ENCODE data around the gene SMCP. TPM values are rescaled to one million over a fixed set of nuclear protein-coding genes. Genes with fewer than 3 reads are reported as not detected.

SMCP gene
- total and polyA plus RNA-seq, 2 experiments from 2014 or later: not detected

DNA sequence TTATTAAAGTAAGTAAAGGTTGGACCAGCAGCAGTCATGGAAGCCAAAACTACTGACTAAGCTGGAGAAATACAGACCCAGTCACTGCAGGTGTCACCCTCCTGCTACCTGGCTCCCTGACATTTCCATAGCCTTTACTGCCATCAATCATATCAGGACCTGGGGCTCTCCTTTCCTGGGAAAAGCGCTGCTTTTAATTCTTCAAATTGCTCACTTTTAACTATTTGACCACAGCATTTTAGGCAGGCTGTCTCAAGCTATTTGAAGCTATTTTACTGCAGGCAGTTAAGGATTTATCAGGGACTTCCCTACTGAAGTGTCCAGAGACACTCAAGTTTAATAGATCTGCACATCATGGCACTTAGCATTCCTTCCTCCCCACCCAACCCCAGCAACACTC, 34.3 kb downstream of the SMCP start:
- H4K20me1 ChIP-seq (replicated peaks; ENCODE audit: insufficient read depth): no peaks in the 10 kb centered on the region
- Mint-ChIP-seq H3K4me3 (no peak overlapping the region), H3K4me1 (no peaks in the 10 kb centered on the region; the same call in 2 of the 3 replicates), H3K27ac (no peak overlapping the region), H3K36me3 (ENCODE audit: low read depth) (peaks cover 5% of the 10 kb centered on the region; the same call in 2 of the 3 replicates), H3K9me3 (peaks cover 8% of the 10 kb centered on the region; the same call in 2 of the 3 replicates), H3K27me3 (ENCODE audit: insufficient read depth, low read depth, poor library complexity) (peaks cover 6% of the 10 kb centered on the region)
- no peaks in the 10 kb centered on the region for H3K36me3 ChIP-seq (ENCODE audit: insufficient read depth)
- H3K4me3 ChIP-seq: no peak overlapping the region
- no peak overlapping the region for H3K4me2 ChIP-seq
- H3K27ac ChIP-seq (ENCODE audit: low read depth): no peak overlapping the region
- H3F3A ChIP-seq (replicated peaks; ENCODE audit: low read depth): no peaks in the 10 kb centered on the region
- no peaks in the 10 kb centered on the region for H3K9me2 ChIP-seq (ENCODE audit: insufficient read depth)
- H3K79me2 ChIP-seq (replicated peaks; ENCODE audit: insufficient read depth): no peaks in the 10 kb centered on the region
- H2AFZ ChIP-seq: no peak overlapping the region
- no peaks in the 10 kb centered on the region for H3K4me1 ChIP-seq (ENCODE audit: insufficient read depth)
- DNase-seq (ENCODE audit: low spot score) (no peak), ATAC-seq (no peak)
- TF ChIP-seq, protein P1, sequence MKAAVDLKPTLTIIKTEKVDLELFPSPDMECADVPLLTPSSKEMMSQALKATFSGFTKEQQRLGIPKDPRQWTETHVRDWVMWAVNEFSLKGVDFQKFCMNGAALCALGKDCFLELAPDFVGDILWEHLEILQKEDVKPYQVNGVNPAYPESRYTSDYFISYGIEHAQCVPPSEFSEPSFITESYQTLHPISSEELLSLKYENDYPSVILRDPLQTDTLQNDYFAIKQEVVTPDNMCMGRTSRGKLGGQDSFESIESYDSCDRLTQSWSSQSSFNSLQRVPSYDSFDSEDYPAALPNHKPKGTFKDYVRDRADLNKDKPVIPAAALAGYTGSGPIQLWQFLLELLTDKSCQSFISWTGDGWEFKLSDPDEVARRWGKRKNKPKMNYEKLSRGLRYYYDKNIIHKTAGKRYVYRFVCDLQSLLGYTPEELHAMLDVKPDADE (IDR thresholded peaks at IDR 0.05): no peak
- TF ChIP-seq EZH2phosphoT487 (IDR thresholded peaks at IDR 0.05; ENCODE audit: unreplicated experiment): no peak
- no peak for TF ChIP-seq EZH2 (IDR thresholded peaks at IDR 0.05; ENCODE audit: low read depth, unreplicated experiment)
- no peak for TF ChIP-seq ZNF114 (CRISPR knock-in tag; IDR thresholded peaks at IDR 0.05)
- TF ChIP-seq, protein P2, sequence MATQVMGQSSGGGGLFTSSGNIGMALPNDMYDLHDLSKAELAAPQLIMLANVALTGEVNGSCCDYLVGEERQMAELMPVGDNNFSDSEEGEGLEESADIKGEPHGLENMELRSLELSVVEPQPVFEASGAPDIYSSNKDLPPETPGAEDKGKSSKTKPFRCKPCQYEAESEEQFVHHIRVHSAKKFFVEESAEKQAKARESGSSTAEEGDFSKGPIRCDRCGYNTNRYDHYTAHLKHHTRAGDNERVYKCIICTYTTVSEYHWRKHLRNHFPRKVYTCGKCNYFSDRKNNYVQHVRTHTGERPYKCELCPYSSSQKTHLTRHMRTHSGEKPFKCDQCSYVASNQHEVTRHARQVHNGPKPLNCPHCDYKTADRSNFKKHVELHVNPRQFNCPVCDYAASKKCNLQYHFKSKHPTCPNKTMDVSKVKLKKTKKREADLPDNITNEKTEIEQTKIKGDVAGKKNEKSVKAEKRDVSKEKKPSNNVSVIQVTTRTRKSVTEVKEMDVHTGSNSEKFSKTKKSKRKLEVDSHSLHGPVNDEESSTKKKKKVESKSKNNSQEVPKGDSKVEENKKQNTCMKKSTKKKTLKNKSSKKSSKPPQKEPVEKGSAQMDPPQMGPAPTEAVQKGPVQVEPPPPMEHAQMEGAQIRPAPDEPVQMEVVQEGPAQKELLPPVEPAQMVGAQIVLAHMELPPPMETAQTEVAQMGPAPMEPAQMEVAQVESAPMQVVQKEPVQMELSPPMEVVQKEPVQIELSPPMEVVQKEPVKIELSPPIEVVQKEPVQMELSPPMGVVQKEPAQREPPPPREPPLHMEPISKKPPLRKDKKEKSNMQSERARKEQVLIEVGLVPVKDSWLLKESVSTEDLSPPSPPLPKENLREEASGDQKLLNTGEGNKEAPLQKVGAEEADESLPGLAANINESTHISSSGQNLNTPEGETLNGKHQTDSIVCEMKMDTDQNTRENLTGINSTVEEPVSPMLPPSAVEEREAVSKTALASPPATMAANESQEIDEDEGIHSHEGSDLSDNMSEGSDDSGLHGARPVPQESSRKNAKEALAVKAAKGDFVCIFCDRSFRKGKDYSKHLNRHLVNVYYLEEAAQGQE (IDR thresholded peaks at IDR 0.05; ENCODE audit: unreplicated experiment): no peak
- TF ChIP-seq, protein P3, sequence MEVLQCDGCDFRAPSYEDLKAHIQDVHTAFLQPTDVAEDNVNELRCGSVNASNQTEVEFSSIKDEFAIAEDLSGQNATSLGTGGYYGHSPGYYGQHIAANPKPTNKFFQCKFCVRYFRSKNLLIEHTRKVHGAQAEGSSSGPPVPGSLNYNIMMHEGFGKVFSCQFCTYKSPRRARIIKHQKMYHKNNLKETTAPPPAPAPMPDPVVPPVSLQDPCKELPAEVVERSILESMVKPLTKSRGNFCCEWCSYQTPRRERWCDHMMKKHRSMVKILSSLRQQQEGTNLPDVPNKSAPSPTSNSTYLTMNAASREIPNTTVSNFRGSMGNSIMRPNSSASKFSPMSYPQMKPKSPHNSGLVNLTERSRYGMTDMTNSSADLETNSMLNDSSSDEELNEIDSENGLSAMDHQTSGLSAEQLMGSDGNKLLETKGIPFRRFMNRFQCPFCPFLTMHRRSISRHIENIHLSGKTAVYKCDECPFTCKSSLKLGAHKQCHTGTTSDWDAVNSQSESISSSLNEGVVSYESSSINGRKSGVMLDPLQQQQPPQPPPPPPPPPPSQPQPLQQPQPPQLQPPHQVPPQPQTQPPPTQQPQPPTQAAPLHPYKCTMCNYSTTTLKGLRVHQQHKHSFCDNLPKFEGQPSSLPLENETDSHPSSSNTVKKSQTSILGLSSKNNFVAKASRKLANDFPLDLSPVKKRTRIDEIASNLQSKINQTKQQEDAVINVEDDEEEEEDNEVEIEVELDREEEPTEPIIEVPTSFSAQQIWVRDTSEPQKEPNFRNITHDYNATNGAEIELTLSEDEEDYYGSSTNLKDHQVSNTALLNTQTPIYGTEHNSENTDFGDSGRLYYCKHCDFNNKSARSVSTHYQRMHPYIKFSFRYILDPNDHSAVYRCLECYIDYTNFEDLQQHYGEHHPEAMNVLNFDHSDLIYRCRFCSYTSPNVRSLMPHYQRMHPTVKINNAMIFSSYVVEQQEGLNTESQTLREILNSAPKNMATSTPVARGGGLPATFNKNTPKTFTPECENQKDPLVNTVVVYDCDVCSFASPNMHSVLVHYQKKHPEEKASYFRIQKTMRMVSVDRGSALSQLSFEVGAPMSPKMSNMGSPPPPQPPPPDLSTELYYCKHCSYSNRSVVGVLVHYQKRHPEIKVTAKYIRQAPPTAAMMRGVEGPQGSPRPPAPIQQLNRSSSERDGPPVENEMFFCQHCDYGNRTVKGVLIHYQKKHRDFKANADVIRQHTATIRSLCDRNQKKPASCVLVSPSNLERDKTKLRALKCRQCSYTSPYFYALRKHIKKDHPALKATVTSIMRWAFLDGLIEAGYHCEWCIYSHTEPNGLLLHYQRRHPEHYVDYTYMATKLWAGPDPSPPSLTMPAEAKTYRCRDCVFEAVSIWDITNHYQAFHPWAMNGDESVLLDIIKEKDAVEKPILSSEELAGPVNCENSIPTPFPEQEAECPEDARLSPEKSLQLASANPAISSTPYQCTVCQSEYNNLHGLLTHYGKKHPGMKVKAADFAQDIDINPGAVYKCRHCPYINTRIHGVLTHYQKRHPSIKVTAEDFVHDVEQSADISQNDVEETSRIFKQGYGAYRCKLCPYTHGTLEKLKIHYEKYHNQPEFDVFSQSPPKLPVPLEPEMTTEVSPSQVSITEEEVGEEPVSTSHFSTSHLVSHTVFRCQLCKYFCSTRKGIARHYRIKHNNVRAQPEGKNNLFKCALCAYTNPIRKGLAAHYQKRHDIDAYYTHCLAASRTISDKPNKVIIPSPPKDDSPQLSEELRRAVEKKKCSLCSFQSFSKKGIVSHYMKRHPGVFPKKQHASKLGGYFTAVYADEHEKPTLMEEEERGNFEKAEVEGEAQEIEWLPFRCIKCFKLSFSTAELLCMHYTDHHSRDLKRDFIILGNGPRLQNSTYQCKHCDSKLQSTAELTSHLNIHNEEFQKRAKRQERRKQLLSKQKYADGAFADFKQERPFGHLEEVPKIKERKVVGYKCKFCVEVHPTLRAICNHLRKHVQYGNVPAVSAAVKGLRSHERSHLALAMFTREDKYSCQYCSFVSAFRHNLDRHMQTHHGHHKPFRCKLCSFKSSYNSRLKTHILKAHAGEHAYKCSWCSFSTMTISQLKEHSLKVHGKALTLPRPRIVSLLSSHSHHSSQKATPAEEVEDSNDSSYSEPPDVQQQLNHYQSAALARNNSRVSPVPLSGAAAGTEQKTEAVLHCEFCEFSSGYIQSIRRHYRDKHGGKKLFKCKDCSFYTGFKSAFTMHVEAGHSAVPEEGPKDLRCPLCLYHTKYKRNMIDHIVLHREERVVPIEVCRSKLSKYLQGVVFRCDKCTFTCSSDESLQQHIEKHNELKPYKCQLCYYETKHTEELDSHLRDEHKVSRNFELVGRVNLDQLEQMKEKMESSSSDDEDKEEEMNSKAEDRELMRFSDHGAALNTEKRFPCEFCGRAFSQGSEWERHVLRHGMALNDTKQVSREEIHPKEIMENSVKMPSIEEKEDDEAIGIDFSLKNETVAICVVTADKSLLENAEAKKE (CRISPR knock-in tag; IDR thresholded peaks at IDR 0.05): no peak
- no peak for TF ChIP-seq JUNB (IDR thresholded peaks at IDR 0.05; ENCODE audit: unreplicated experiment)
- TF ChIP-seq, protein P4, sequence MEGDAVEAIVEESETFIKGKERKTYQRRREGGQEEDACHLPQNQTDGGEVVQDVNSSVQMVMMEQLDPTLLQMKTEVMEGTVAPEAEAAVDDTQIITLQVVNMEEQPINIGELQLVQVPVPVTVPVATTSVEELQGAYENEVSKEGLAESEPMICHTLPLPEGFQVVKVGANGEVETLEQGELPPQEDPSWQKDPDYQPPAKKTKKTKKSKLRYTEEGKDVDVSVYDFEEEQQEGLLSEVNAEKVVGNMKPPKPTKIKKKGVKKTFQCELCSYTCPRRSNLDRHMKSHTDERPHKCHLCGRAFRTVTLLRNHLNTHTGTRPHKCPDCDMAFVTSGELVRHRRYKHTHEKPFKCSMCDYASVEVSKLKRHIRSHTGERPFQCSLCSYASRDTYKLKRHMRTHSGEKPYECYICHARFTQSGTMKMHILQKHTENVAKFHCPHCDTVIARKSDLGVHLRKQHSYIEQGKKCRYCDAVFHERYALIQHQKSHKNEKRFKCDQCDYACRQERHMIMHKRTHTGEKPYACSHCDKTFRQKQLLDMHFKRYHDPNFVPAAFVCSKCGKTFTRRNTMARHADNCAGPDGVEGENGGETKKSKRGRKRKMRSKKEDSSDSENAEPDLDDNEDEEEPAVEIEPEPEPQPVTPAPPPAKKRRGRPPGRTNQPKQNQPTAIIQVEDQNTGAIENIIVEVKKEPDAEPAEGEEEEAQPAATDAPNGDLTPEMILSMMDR (conservative IDR thresholded peaks at IDR 0.05; ENCODE audit: low read depth in 2 of 2): no peak
- TF ChIP-seq CREB1 (CRISPR knock-in tag; IDR thresholded peaks at IDR 0.05; ENCODE audit: low read depth): no peak
- no peak for TF ChIP-seq STAT1 (IDR thresholded peaks at IDR 0.05; ENCODE audit: unreplicated experiment)
- TF ChIP-seq POLR2AphosphoS5 (IDR thresholded peaks at IDR 0.05; ENCODE audit: low read depth): no peak
- TF ChIP-seq NANOG (IDR thresholded peaks at IDR 0.05; ENCODE audit: borderline replicate concordance): no peak
- no peak for TF ChIP-seq ZNF331 (CRISPR knock-in tag; IDR thresholded peaks at IDR 0.05; ENCODE audit: low read depth)
- H3K27me3 ChIP-seq (ENCODE audit: insufficient read depth): no peaks in the 10 kb centered on the region
